ENCODE data around the gene ARMC8.
"Not testable (repeated sequence)": the region's sequence is repeated elsewhere in the genome, so short reads cannot be mapped to it uniquely, and the experiment has no call there.

The ARMC8 gene

GRCh38 chr3:138187296-138188012, at the start of gene ARMC8:
ARMC8 (plus strand) TSS chr3:138187301; CDS start chr3:138187555, 254 bp downstream.
- peak; percentile 23 for DNase-seq

GRCh38 chr3:138137861-138138260, 49.2 kb upstream of the ARMC8 start:
- DNase-seq, result no peak

- DNase-seq, result no peak
Measured at GRCh38 chr3:138139691-138140090, 47.4 kb upstream of the ARMC8 start.

- no peak for DNase-seq
Measured at GRCh38 chr3:138140940-138141339, 46.2 kb upstream of the ARMC8 start.

- DNase-seq, result not testable (repeated sequence)
Measured at GRCh38 chr3:138142181-138142580, 44.9 kb upstream of the ARMC8 start.

GRCh38 chr3:138148503-138148902, 38.6 kb upstream of the ARMC8 start:
- DNase-seq, result no peak

GRCh38 chr3:138154534-138154933, 32.6 kb upstream of the ARMC8 start:
- DNase-seq, result no peak

- DNase-seq, result no peak
Measured at GRCh38 chr3:138157743-138158142, 29.4 kb upstream of the ARMC8 start.

- no peak for DNase-seq
Measured at GRCh38 chr3:138165061-138165460, 22.0 kb upstream of the ARMC8 start.

GRCh38 chr3:138172625-138173024, 14.5 kb upstream of the ARMC8 start:
- DNase-seq, result no peak

- no peak for DNase-seq
Measured at GRCh38 chr3:138173769-138174420, 13.2 kb upstream of the ARMC8 start.

- peak; percentile 89 for DNase-seq
Measured at GRCh38 chr3:138174421-138175131, 12.5 kb upstream of the ARMC8 start, which contains the start of gene DBR1. DBR1 (minus strand) TSS chr3:138174921; CDS start chr3:138174795, 126 bp downstream.

GRCh38 chr3:138180375-138181029, 6.6 kb upstream of the ARMC8 start:
- peak; percentile 44 for DNase-seq

- no peak for DNase-seq
Measured at GRCh38 chr3:138184994-138185393, 2.1 kb upstream of the ARMC8 start.

- DNase-seq, result no peak
Measured at GRCh38 chr3:138186221-138186620, 880 bp upstream of the ARMC8 start.

- peak; percentile 85 for DNase-seq
Measured at GRCh38 chr3:138186803-138187295, 252 bp upstream of the ARMC8 start.

- peak; percentile 55 for DNase-seq
Measured at GRCh38 chr3:138188013-138188730, 1.1 kb downstream of the ARMC8 start.

- DNase-seq, result no peak
Measured at GRCh38 chr3:138195481-138195880, 8.4 kb downstream of the ARMC8 start.

GRCh38 chr3:138196023-138196422, 8.9 kb downstream of the ARMC8 start:
- no peak for DNase-seq

GRCh38 chr3:138197058-138197457, 10.0 kb downstream of the ARMC8 start:
- peak; percentile 26 for DNase-seq

- DNase-seq, result no peak
Measured at GRCh38 chr3:138197524-138197923, 10.4 kb downstream of the ARMC8 start.

GRCh38 chr3:138199851-138200250, 12.8 kb downstream of the ARMC8 start:
- DNase-seq, result no peak
